PC-3 (cell line): ENCODE measurements around the gene CUL4A. TPM values are rescaled to one million over a fixed set of nuclear protein-coding genes. Genes with fewer than 3 reads are reported as not detected.

Source experiments
- ATAC-seq: fragments of 200-7000 bp; cut with Tn5 transposase; 2 replicates; pipeline ENCODE4 v1.9.1; 2020; ENCODE audit warnings: mild to moderate bottlenecking, moderate library complexity
- BruUV-seq: library from RNA; stranded (reverse); fragments of 400-500 nt; replicated peaks from 2 replicates; lab custom pipeline; 2021; lab: Mats Ljungman, UMichigan
- CTCF ChIA-PET: fragments of 300-600 bp; sonication (Branson Sonifier 250); formaldehyde crosslinking; loops from one replicate; lab custom pipeline; 2022; ENCODE audit warnings: antibody characterized with exemption; lab: Charles Lee
- POLR2A ChIA-PET: fragments of 300-600 bp; sonication (Branson Sonifier 250); formaldehyde crosslinking; loops from one replicate; lab custom pipeline; 2022; ENCODE audit warnings: antibody characterized with exemption; ENCODE audit not compliant: unreplicated experiment; lab: Charles Lee
- DNase-seq: peaks from one replicate; pipeline ENCODE4 v3.0.0-alpha.2; 2015
- H2AFZ ChIP-seq: fragments of 300-600 bp; sonication (generic); 2 replicates; pipeline ENCODE4 v1.6.0; 2016; ENCODE audit warnings: antibody characterized with exemption, low read length
- H3F3A ChIP-seq: fragments of 300-600 bp; sonication (generic); one replicate; pipeline ENCODE4 v1.6.0; 2017; ENCODE audit warnings: antibody characterized with exemption, low read length, control low read depth, mild to moderate bottlenecking; ENCODE audit not compliant: unreplicated experiment
- H3K27ac ChIP-seq: fragments of 300-600 bp; sonication (generic); 2 replicates; pipeline ENCODE4 v1.5.1; 2016; ENCODE audit warnings: mild to moderate bottlenecking, low read length
- H3K27me3 ChIP-seq: fragments of 300-600 bp; sonication (generic); 2 replicates; pipeline ENCODE4 v1.6.1; 2016; ENCODE audit warnings: low read length, mixed read lengths
- H3K36me3 ChIP-seq: fragments of 300-600 bp; sonication (generic); 2 replicates; pipeline ENCODE4 v1.6.1; 2016; ENCODE audit warnings: low read depth, mixed run types, low read length, mixed read lengths
- H3K4me1 ChIP-seq: fragments of 300-600 bp; sonication (generic); 2 replicates; pipeline ENCODE4 v1.5.1; 2016; ENCODE audit warnings: low read length; ENCODE audit not compliant: insufficient read depth
- H3K4me2 ChIP-seq: fragments of 300-600 bp; sonication (generic); 2 replicates; pipeline ENCODE4 v1.6.0; 2016; ENCODE audit warnings: low read length
- H3K4me3 ChIP-seq: fragments of 300-600 bp; sonication (generic); 2 replicates; pipeline ENCODE4 v1.5.1; 2016; ENCODE audit warnings: mild to moderate bottlenecking, low read length, mixed read lengths
- H3K79me2 ChIP-seq: fragments of 300-600 bp; sonication (generic); 2 replicates; pipeline ENCODE4 v1.6.1; 2017; ENCODE audit warnings: low read length, mixed read lengths
- H3K9ac ChIP-seq: fragments of 300-600 bp; sonication (generic); 2 replicates; pipeline ENCODE4 v1.6.0; 2016; ENCODE audit warnings: mild to moderate bottlenecking, low read length
- H3K9me2 ChIP-seq: fragments of 300-600 bp; sonication (generic); replicated peaks from 2 replicates; pipeline ENCODE4 v1.6.1; 2016; ENCODE audit warnings: mixed run types, low read length, mixed read lengths
- H3K9me3 ChIP-seq: fragments of 300-600 bp; sonication (generic); 2 replicates; pipeline ENCODE4 v1.6.1; 2016; ENCODE audit warnings: low read length, mixed read lengths
- H4K20me1 ChIP-seq: fragments of 300-600 bp; sonication (generic); 2 replicates; pipeline ENCODE4 v1.6.1; 2016; ENCODE audit warnings: low read length, mixed read lengths
- EZH2 ChIP-seq: fragments of 300-600 bp; sonication (generic); IDR thresholded peaks from one replicate; pipeline ENCODE4 v1.6.1; 2017; ENCODE audit warnings: antibody characterized with exemption, mild to moderate bottlenecking, low read length; ENCODE audit not compliant: unreplicated experiment
- EZH2phosphoT487 ChIP-seq: fragments of 300-600 bp; sonication (generic); IDR thresholded peaks from 2 replicates; pipeline ENCODE4 v1.6.1; 2018; ENCODE audit warnings: mild to moderate bottlenecking, antibody characterized with exemption, low read length, borderline replicate concordance
- intact Hi-C: fragments of 100-400 bp; cut with micrococcal nuclease; formaldehyde crosslinking; loops from 2 replicates; pipeline ENCODE4 v1.9.0; 2023
- total RNA-seq: library from RNA; depleted of rRNA; stranded (reverse); fragments of >200 nt; gene quantifications from 2 replicates; pipeline ENCODE4 v1.2.3, GENCODE V29; 2014
- TF ChIP-seq, protein P1 (sequence below): fragments of 300-600 bp; sonication (generic); conservative IDR thresholded peaks from 2 replicates; pipeline ENCODE4 v1.5.1; 2017; ENCODE audit warnings: antibody characterized with exemption, low read depth, mild to moderate bottlenecking, low read length

CUL4A gene
- total RNA-seq, 1 experiment from 2014 or later, result 82.4 TPM

DNA sequence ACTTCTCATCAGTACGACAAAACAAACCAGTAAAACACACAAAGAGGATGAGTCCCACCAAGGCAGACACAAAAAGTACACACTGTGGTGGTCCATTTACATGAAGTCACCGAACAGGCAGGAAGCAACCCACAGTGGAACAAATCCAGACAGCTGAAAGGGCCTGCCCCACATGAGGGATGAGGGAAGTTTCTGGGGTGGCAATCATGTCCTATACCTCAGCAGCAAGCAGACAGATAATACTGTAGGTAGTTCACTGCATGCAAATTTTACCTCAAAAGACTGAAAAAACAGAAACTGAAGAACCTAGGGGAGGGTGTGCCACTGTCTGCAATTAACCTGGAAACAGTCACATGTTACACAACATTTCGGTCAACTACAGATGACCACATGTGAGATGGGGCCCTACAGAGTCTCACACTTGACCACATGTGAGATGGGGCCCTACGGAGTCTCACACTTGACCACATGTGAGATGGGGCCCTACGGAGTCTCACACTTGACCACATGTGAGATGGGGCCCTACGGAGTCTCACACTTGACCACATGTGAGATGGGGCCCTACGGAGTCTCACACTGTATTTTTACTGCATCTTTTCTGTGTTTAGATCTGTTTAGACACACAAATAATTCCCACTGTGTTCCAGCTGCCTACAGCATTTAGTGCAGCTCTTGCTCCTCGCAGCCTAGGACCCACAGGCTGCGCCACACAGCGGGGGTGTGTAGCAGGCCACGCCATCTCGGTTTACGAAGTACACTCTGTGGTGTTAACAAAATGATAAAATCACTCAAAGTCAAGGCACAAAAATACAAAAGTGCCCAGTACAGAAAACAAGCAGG lies 23.1 kb upstream of the CUL4A start:
- no peak for TF ChIP-seq EZH2phosphoT487
- TF ChIP-seq, protein P1, sequence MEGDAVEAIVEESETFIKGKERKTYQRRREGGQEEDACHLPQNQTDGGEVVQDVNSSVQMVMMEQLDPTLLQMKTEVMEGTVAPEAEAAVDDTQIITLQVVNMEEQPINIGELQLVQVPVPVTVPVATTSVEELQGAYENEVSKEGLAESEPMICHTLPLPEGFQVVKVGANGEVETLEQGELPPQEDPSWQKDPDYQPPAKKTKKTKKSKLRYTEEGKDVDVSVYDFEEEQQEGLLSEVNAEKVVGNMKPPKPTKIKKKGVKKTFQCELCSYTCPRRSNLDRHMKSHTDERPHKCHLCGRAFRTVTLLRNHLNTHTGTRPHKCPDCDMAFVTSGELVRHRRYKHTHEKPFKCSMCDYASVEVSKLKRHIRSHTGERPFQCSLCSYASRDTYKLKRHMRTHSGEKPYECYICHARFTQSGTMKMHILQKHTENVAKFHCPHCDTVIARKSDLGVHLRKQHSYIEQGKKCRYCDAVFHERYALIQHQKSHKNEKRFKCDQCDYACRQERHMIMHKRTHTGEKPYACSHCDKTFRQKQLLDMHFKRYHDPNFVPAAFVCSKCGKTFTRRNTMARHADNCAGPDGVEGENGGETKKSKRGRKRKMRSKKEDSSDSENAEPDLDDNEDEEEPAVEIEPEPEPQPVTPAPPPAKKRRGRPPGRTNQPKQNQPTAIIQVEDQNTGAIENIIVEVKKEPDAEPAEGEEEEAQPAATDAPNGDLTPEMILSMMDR, result no peak
- TF ChIP-seq EZH2, result no peak
- no peaks in the 10 kb centered on the region for H3F3A ChIP-seq
- ChIA-PET CTCF (no interaction called here), POLR2A (no interaction called here)
- no peak overlapping the region for H3K4me3 ChIP-seq
- H4K20me1 ChIP-seq, result no peaks in the 10 kb centered on the region
- peaks cover 37% of the 10 kb centered on the region for H3K36me3 ChIP-seq
- H3K27ac ChIP-seq, result peak overlapping the region; percentile 85
- ATAC-seq, result no peak
- no TSS peak for BruUV-seq
- H3K4me1 ChIP-seq, result peaks cover 19% of the 10 kb centered on the region
- no peak overlapping the region for H3K4me2 ChIP-seq
- H3K9ac ChIP-seq, result peak overlapping the region; percentile 43; the same call in 1 of the 2 replicates
- H3K9me3 ChIP-seq, result no peaks in the 10 kb centered on the region
- no peak overlapping the region for H2AFZ ChIP-seq
- H3K27me3 ChIP-seq, result no peaks in the 10 kb centered on the region
- intact Hi-C loops, result no loop called here
- peaks cover 21% of the 10 kb centered on the region for H3K79me2 ChIP-seq
- no peak for DNase-seq
- no peaks in the 10 kb centered on the region for H3K9me2 ChIP-seq

DNA sequence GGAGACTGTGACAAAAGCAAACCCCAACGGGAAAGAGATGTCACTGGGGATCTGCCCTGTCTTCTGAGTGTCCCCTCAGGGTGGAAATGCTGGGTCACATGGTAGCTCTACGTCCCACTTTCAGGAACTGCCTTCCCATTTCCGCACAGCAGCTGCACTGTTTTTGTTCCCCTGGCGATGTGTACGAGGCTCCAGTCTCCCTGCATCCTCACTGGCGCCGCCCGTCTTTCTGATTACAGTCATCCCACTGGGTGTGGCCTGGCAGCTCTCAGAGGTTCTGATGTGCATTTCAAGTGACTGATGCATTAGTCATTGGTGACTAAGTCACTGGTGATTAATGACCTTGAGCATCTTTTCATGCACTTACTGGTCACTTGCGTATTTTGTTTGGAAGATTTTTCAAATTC lies 22.1 kb upstream of the CUL4A start:
- intact Hi-C loops, result no loop called here
- 0 out of 2 replicates have a peak overlapping the region, but pooled peaks have one; percentile 15 for H2AFZ ChIP-seq
- H3K4me3 ChIP-seq, result peak overlapping the region; percentile 44; the same call in 1 of the 2 replicates
- H3K9me2 ChIP-seq, result no peaks in the 10 kb centered on the region
- H3F3A ChIP-seq, result no peaks in the 10 kb centered on the region
- H3K4me2 ChIP-seq, result peak overlapping the region; percentile 67
- CTCF ChIA-PET, result no interaction called here
- no peaks in the 10 kb centered on the region for H3K27me3 ChIP-seq
- no peaks in the 10 kb centered on the region for H3K9me3 ChIP-seq
- no peaks in the 10 kb centered on the region for H4K20me1 ChIP-seq
- no TSS peak for BruUV-seq
- DNase-seq (peak; percentile 98), ATAC-seq (peak; percentile 100)
- H3K9ac ChIP-seq, result peak overlapping the region; percentile 43
- TF ChIP-seq EZH2phosphoT487 (no peak), EZH2 (no peak)
- TF ChIP-seq, protein P1, result 0 out of 2 replicates have a peak, but pooled peaks have one; percentile 5
- H3K4me1 ChIP-seq, result peaks cover 19% of the 10 kb centered on the region
- peak overlapping the region; percentile 85 for H3K27ac ChIP-seq
- POLR2A ChIA-PET, result interaction anchor here (0.6 kb wide), 1 partner anchor 22 kb away, joined by 3 read pairs; the partner anchor contains the start of gene CUL4A
- peaks cover 21% of the 10 kb centered on the region for H3K79me2 ChIP-seq
- peaks cover 41% of the 10 kb centered on the region for H3K36me3 ChIP-seq
